SK-N-SH treated with all-trans-retinoic acid at 6 μM for 48 hours (cell line): ENCODE results near the gene FHIT.

Experiments used
- ARNTL ChIP-seq: fragments of 450-650 bp; formaldehyde crosslinking; IDR thresholded peaks from 2 replicates; pipeline ENCODE4 v1.5.0; 2020; ENCODE audit warnings: low read depth, mild to moderate bottlenecking, moderate library complexity, borderline replicate concordance
- BACH2 ChIP-seq: fragments of 250-450 bp; sonication (Bioruptor Pico); IDR thresholded peaks from 2 replicates; pipeline ENCODE4 v1.9.0; 2021; ENCODE audit warnings: mild to moderate bottlenecking, borderline replicate concordance
- CREB5 ChIP-seq: fragments of 250-450 bp; sonication (Bioruptor Pico); IDR thresholded peaks from 2 replicates; pipeline ENCODE4 v1.5.1; 2020; ENCODE audit warnings: low read depth, mild to moderate bottlenecking, moderate library complexity
- CSDC2 ChIP-seq: fragments of 250-450 bp; sonication (Bioruptor Pico); IDR thresholded peaks from 2 replicates; pipeline ENCODE4 v1.5.0; 2020; ENCODE audit warnings: mild to moderate bottlenecking, moderate library complexity
- ESRRG ChIP-seq: fragments of 250-450 bp; sonication (Bioruptor Pico); IDR thresholded peaks from 2 replicates; pipeline ENCODE4 v1.6.1; 2021; ENCODE audit warnings: mild to moderate bottlenecking
- ISL1 ChIP-seq: fragments of 250-450 bp; sonication (Bioruptor Pico); IDR thresholded peaks from 2 replicates; pipeline ENCODE4 v2.1.2; 2022; ENCODE audit warnings: mild to moderate bottlenecking, moderate library complexity
- OSR1 ChIP-seq: fragments of 250-450 bp; sonication (Bioruptor Pico); IDR thresholded peaks from 2 replicates; pipeline ENCODE4 v1.8.0; 2022; ENCODE audit warnings: moderate library complexity, mild to moderate bottlenecking, inconsistent platforms
- PPARA ChIP-seq: fragments of 250-450 bp; sonication (Bioruptor Pico); IDR thresholded peaks from 2 replicates; pipeline ENCODE4 v1.5.0; 2020; ENCODE audit warnings: mild to moderate bottlenecking, borderline replicate concordance
- RARB ChIP-seq: fragments of 250-450 bp; sonication (Bioruptor Pico); IDR thresholded peaks from 2 replicates; pipeline ENCODE4 v1.8.0; 2021; ENCODE audit warnings: mild to moderate bottlenecking, moderate library complexity
- TOX ChIP-seq: fragments of 250-450 bp; sonication (Bioruptor Pico); IDR thresholded peaks from 2 replicates; pipeline ENCODE4 v1.8.0; 2021; ENCODE audit warnings: mild to moderate bottlenecking, moderate library complexity, borderline replicate concordance
- ZNF565 ChIP-seq: fragments of 450-650 bp; formaldehyde crosslinking; conservative IDR thresholded peaks from 2 replicates; pipeline ENCODE4 v1.5.0; 2020; ENCODE audit warnings: low read depth, mild to moderate bottlenecking, moderate library complexity
- TF ChIP-seq, protein P1 (sequence below): fragments of 250-450 bp; sonication (Bioruptor Pico); IDR thresholded peaks from 2 replicates; pipeline ENCODE4 v1.8.0; 2020; ENCODE audit warnings: mild to moderate bottlenecking, moderate library complexity, borderline replicate concordance
- TF ChIP-seq, protein P2 (sequence below): fragments of 250-450 bp; sonication (Bioruptor Pico); IDR thresholded peaks from 2 replicates; pipeline ENCODE4 v1.5.1; 2021; ENCODE audit warnings: mild to moderate bottlenecking, moderate library complexity

- TF ChIP-seq TOX (CRISPR knock-in tag) (no peak), CREB5 (CRISPR knock-in tag) (no peak), RARB (CRISPR knock-in tag) (no peak), ISL1 (CRISPR knock-in tag) (no peak), OSR1 (CRISPR knock-in tag) (no peak), ESRRG (CRISPR knock-in tag) (no peak), ARNTL (CRISPR knock-in tag) (no peak), PPARA (CRISPR knock-in tag) (no peak), ZNF565 (CRISPR knock-in tag) (no peak), BACH2 (CRISPR knock-in tag) (no peak), CSDC2 (CRISPR knock-in tag) (no peak)
- TF ChIP-seq, protein P1, sequence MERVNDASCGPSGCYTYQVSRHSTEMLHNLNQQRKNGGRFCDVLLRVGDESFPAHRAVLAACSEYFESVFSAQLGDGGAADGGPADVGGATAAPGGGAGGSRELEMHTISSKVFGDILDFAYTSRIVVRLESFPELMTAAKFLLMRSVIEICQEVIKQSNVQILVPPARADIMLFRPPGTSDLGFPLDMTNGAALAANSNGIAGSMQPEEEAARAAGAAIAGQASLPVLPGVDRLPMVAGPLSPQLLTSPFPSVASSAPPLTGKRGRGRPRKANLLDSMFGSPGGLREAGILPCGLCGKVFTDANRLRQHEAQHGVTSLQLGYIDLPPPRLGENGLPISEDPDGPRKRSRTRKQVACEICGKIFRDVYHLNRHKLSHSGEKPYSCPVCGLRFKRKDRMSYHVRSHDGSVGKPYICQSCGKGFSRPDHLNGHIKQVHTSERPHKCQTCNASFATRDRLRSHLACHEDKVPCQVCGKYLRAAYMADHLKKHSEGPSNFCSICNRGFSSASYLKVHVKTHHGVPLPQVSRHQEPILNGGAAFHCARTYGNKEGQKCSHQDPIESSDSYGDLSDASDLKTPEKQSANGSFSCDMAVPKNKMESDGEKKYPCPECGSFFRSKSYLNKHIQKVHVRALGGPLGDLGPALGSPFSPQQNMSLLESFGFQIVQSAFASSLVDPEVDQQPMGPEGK (CRISPR knock-in tag): no peak
- TF ChIP-seq, protein P2, sequence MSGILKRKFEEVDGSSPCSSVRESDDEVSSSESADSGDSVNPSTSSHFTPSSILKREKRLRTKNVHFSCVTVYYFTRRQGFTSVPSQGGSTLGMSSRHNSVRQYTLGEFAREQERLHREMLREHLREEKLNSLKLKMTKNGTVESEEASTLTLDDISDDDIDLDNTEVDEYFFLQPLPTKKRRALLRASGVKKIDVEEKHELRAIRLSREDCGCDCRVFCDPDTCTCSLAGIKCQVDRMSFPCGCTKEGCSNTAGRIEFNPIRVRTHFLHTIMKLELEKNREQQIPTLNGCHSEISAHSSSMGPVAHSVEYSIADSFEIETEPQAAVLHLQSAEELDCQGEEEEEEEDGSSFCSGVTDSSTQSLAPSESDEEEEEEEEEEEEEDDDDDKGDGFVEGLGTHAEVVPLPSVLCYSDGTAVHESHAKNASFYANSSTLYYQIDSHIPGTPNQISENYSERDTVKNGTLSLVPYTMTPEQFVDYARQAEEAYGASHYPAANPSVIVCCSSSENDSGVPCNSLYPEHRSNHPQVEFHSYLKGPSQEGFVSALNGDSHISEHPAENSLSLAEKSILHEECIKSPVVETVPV (CRISPR knock-in tag): no peak
These were observed 1502.0 kb downstream of the FHIT start for GRCh38 chr3:59749291-59749690.
